Inferior parietal cortex (tissue), 1 donor: Measurements from ENCODE around the gene NTHL1.

Source experiments
- DNase-seq: peaks from one replicate; pipeline ENCODE4 v3.0.0-alpha.2; 2016; ENCODE audit errors: extremely low spot score

NTHL1 gene

DNA sequence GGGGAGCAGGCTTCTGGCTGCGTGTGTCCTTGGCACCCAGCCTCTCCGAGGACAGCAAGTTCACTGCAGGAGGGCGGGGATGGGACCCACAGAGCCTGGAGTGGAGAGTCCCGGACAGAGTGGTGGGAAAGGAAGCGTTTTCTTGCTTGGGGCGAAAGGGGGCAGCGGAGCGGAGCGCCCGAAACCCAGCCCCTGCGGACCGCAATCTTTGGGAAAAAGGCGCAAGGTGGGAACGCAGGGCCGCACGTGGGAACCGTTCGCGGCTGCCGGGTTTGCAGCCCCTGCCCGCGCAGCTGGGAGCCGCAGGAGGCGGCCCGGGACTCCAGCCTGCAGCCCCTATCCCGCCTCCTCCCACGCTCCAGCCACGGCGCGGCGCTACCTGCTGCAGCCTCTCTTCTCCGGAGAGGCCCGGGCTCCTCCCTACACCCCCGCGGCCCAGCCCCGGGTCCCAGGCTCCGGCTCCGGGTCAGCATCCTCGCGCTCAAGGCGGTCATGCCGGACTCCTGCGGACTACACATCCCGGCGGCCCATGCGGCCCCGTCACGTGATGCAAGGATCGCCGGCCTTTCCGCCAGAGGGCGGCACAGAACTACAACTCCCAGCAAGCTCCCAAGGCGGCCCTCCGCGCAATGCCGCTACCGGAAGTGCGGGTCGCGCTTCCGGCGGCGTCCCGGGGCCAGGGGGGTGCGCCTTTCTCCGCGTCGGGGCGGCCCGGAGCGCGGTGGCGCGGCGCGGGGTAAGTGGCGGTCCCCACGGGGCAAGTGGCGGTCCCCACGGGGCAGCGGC lies at the start of gene NTHL1, which contains the start of gene TSC2:
Gene NTHL1, minus strand, starts transcription at position 505 of the 786 bp plus-strand sequence. Its CDS starts 11 bp downstream, at position 494.
Gene TSC2, plus strand, starts transcription at position 656 of the 786 bp plus-strand sequence. CDS start 631 bp downstream, outside the sequence.
- DNase-seq = peak; percentile 97

DNA sequence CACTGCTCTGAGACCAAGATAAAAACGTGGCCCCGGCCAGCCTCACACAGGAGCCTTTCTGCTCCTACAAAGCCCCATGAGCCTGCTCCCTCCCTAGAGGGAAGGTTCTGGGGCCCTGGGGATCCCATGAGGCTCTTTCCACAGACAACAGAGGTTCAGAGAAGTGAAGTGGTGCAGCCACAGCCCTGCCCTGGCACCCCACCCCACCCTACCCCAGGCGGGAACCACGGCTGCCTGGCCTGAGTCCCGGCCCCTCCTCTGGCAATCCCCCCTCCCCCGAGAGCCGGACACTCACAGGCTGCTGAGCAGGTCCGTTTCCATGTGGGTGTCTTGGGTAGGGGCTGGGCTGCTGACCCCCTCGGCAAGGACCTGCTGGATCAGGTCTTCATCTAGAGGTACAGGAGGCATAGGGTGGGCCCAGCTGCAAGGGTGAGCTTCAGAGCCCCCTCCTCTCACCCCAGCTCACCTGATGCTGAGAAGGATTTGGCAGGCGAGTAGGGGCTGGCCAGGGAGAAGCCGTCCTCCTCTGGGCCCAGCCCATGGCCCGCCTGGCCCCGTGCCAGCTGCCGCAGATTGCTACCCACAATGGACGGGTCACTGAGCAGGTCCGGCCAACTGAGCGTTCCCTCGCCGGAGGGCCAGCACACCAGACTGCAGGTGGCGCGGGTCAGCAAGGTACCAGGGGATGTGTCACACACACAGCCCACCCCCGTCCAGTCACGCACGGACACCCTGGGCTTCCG lies 49.4 kb upstream of the NTHL1 start:
- no peak for DNase-seq

DNA sequence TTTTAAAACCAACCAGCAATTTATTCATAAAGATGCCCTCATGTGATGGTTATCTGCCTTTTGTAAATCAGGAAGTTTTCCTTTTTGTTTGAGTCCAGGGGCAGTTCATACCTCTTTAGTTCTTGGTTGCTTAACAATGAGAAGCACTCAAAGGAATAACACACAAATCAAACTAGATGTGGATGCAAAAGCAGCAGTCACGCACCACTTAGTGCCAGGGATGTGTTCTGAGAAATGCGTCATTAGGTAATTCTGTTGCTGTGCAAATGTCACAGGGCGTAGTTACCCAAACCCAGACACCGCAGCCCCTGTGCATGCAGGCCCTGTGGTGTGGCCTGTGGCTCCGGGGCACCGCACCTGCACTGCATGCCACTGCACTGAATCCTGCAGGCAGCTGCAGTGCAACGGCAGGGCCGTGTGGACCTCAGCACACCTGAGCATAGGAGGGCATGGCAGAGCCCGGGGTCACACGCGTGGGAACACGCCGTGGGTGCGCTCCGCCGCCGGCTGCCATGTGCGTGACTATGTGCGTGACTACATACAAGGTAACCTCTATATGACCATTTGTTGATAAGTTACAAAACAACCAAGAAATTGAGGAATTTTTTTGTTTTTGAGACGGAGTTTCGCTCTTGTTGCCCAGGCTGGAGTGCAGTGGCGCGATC lies 48.4 kb upstream of the NTHL1 start:
- DNase-seq = no peak

DNA sequence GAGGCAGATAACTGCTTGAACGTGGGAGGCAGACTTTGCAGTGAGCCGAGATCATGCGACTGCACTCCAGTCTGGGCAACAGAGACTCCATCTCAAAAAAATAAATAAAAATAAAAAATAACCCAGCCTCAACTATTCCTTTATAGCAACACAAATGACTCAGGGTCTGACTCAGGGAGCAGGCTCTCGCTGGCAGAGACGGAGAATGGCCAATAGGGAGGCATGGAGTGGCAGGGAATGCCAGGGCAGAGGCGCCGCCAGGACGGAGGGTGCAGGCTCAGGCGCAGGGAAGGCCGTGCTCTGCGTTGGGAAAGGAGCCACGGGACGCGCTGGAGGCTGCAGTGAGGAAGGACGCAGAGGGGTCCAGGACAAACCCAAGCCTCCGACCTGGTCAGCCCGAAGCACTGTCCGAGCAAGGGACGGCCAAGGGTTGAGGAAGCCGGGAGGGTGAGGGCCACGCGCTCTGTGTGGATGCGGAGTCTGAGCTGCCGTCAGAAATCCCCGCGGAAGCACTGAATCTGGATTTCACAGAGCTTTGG lies 47.8 kb upstream of the NTHL1 start:
- DNase-seq = no peak

DNA sequence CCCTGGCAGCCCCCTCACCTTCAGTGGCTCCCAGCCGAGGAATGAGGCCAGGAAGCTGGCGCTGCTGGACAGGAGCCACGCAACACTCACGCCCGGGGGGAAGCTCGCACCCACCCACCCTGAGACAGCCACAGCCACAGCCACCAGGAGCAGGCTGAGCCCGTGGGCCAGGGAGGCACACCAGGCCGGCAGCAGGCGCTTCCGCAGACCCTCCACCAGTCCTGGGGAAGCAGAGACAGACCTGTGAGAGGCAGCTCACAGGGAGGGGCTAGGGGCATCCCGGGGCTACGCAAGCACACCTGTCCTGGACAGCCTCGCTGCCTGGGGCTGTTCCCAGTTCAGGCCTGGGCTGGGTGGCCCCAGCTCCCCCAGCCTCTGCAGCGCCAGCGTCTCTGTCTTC lies 46.2 kb upstream of the NTHL1 start:
- no peak for DNase-seq

DNA sequence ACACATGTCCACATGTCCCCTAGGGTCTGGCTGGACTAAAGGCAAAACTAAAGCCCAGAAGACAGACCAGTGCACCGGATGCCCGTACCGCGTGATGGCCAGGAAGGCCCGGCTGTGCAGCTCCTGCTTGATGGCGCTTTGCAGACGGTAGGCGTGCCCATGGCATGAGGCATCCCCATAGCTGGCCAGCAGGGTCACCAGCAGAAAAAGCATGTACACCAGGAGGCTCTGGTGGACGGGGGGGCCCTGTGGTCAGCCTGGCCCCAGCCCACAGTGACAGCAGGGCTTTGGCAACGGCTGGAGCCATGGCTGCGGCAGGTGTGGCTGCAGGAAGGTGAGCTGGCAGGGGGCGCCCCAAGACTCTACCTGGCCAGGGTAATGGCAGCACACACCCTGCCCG lies 45.2 kb upstream of the NTHL1 start:
- DNase-seq = no peak

DNA sequence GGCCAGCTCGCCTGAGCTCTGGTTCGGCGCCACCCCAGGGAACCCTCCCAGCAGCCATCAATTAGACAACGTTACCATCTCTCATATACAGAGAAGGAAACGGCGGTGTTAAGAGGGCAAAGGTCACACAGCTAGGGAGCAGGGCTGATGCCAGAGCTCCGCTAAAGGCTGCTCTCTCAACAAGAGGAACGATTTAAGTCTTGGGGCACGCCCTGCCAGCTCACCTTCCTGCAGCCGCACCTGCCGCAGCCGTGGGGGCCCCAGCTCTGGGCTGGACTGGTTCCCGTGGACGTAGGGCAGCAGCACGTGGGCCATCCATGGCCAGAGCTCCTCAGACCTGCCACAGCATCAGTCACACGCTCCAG lies 44.6 kb upstream of the NTHL1 start:
- no peak for DNase-seq

DNA sequence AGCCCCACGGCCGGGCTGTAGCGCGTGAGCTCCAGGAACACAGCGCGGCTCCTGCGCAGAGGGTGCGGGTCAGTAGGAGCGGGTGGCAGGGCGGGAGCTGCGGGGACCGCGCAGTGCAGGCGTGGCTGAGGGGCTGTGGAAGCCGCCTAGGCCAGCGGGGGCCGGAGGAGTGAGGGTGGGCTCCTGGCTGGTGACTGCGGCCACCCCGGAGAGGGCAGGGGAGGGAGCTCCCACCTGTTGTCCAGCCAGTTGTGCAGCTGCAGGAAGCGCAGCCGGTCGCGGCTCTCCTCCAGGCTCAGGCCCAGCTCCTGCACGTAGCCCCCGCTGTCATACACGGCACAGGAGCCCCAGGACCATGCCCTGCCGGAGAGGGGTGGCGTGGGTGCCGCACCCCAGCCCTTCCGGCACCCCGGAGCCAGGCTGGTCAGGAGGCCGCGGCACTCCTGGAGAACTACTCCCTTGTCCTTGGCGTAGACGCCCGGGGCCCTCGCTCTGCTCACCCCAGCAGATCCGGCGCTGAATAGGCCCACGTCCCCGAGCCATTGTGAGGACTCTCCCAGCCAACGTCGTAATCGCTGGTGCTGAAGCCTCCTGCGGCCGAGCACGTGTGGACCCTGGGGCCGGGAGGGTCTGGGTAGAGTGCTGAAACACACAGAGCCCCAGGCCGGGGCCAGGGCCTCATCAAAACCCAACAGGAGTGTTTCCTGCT lies 44.1 kb upstream of the NTHL1 start:
- no peak for DNase-seq

DNA sequence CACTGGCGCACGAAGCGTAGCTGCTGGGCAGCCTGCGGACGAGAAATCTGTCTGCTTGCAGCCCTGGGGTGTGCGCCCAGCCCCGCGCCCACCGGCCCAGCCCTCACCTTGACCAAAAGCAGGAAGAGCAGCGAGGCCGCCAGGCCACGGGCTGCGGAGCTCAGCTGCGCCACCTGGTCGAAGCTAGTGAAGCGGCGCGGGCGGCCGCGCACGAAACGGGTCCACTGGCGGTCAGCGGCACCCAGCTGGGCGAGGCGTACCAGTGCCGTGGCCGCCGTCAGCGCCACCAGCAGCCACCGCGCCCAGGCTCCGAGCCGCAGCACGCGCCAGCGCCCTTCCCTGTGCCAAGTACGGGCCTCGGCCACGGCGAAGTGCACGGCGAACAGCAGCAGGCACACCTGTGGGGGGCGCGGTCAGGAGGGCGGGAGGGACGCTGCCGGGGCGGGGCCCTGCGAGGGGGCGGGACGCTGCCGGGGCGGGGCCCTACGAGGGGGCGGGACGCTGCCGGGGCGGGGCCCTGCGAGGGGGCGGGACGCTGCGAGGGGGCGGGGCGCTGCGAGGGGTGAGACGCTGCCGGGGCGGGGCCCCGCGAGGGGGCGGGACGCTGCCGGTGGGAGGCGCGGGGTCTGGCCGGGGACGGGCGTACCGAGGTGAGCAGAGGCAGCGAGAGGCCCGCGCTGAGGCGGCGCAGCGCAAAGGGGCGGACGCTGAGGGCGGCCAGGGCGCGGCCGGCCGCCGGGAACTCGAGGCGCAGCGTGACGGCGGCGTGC lies 43.3 kb upstream of the NTHL1 start:
- DNase-seq = no peak

DNA sequence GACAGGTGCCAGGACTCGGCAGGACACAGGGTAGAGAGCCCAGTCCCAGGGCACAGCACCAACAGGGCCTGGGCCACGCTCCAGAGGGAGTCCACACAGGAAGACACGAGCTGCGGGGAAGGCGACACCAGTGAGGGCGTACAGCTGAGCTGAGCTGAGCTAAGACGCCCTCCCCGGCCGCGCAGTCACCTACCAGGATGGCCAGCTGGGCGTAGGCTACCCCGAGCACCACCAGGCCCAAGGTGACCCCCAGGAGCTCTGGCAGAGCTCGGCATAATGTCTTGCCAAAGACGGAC lies 42.8 kb upstream of the NTHL1 start:
- no peak for DNase-seq

DNA sequence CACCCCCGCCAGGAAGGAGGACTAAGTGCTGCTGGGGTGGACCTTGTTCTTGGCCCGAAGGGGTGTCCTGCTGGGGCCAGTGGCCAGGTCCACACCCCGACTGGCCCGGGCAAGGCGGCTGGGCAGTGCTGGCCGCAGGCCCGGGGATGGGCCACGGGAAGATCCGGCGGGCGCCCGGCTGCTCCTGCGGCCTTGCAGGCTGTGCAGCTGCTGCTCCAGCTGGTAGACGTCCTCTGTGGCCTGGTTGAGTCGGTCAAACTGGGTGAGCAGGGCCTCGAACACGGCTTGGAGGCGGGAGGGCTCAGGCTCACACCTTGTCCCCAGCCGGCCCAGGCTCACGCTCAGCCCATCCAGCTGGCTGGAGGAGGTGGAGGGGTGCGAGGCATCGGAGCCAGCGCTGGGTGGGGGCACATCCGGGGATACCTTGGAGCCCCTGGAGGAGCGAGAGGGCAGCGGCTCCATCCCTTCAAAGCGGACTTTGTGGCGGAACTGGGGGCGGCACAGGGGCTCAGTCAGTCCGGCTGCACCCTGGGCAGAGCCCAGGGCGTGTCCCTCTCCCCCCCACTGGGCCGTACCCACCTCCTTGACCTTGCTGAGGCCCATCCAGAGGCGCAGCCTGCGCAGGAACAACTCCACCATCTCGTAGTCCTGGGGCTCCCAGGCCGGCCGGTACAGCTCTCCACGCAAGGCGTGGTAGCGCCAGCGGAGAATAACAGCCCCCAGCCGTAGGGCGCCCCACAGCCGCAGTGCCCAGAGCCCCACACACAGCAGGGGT lies 42.3 kb upstream of the NTHL1 start:
- no peak for DNase-seq

DNA sequence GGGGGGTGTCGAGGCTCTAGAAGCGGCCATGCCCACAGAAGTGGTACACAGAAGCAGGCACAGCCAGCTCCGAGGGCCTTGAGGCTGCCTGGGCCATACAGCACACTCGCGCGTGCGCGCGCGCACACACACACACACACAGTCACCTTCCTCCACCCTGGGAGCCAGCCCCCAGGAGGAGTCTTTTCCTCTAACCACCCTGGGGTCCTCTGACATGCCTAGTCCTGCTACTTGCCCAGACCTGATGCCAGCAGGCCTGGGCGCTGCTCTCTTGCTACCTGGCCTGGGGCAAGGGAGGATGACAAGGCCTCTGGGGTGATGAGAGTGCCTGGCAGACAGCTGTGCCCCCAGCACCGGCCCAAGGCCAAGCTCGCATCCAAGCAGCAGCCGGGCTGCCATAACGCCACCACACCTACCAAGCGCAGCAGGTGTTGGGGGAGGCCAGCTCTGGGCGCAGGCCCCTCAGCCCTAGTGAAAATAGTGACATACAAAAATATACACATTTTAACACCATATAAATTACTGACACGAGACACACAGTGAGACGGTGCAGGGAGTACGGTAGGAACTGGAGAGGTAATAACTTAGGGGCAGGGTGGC lies 41.2 kb upstream of the NTHL1 start:
- no peak for DNase-seq

DNA sequence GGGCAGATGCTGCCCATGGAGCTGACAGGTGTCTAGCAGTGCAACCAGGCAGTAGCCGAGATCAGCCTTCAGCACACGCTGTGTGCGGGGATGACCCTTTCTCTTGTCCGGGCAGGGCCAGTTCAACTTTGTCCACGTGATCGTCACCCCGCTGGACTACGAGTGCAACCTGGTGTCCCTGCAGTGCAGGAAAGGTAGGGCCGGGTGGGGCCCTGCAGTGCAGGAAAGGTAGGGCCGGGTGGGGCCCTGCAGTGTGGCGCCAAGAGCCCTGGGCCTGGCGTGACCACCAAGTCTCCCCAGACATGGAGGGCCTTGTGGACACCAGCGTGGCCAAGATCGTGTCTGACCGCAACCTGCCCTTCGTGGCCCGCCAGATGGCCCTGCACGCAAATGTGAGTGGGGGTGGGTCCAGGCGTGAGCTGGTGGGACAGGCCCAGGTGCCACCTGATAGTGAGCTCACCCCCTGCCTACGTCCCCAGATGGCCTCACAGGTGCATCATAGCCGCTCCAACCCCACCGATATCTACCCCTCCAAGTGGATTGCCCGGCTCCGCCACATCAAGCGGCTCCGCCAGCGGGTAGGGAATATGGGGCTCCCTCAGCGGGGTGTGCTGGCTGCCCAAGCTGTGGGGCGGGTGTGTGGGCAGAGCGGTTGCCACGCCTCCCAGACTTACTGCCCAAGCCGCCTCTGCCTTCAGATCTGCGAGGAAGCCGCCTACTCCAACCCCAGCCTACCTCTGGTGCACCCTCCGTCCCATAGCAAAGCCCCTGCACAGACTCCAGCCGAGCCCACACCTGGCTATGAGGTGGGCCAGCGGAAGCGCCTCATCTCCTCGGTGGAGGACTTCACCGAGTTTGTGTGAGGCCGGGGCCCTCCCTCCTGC lies 40.4 kb upstream of the NTHL1 start:
- no peak for DNase-seq

DNA sequence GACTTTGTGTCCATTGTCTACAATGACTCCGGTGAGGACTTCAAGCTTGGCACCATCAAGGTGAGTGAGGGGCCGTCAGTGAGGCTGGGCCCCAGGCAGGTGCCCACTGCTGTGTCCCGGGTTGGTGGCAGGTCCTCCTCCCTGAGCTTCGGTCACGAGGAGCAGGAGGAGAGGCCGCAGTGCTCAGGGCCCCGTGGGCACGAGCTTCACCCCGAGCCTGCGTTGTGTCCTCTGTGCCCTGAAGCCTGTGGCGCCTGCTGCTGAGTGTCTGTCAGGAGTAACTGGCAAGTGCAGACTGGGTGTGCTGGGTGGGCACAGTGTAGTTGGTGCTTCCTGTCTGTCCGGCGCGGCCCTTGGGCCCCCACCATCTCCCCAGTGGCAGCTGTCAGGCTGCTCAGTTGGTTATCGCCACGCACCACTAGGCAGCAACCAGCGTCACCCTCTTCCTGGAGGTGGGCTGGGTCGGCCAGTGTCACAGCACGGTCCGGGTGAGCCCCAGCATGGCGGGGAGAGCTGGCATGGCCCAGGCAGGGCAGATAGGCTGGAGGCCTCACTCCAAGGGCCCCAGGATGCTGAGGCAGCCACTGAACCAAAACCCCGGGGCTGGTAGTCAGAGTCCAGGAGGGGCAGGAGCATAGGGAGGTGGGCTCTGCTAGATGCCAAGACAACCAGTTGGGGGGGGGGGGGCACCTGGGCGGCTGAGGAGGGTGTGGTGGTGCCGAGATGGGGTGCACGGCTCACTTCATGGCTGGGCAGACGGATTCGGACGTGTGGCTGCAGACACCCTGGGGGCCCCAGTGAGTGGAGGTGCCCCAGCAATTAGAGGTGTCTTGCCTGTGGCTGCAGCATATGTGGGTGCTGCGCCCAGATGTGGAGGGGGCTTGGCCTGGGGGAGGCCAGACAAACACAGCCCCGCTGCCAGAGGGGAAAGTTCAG lies 39.4 kb upstream of the NTHL1 start:
- no peak for DNase-seq

DNA sequence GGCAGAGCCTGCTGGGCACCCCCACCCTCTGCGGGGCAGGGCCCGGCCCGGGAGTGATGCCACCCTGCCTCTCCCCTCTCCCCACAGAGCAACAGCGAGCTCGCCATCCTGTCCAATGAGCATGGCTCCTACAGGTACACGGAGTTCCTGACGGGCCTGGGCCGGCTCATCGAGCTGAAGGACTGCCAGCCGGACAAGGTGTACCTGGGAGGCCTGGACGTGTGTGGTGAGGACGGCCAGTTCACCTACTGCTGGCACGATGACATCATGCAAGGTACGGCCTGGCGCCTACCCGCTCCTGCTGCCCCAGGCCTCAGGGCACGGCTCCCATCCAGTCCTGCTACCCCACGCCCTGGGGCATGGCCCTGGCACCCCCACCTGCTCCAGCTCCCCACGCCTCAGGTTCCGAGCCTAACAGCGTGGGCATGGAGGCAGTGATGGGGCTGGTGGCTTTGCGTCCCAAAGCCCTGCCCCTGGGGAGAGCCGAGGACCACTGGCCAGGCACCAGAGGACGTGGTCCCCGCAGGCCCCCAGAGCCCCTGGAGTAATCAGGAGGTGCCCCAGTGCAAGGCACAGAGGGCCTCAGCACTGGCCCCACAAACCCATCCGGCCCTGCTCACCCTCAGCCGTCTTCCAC lies 38.6 kb upstream of the NTHL1 start:
- no peak for DNase-seq

DNA sequence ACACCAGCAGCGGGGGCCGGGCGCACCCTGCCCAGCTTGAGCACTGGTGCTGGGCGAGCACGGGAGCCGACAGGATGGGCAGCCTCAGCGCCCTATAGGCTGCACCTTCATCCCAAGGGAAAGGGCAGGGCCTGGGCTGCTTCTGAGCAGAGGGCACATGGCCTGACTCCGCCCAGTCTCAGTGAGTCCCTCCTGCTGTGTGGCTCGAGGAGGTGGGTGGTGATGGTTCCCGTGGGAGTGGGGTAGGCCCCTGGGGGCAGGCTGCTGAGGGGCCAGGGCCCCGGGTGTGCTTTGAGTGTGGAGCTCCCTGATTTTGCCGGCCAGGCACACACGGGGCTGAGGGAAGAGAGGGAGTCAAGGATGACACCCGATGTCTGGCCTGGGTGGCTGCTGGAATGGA lies 38.0 kb upstream of the NTHL1 start:
- DNase-seq = no peak

DNA sequence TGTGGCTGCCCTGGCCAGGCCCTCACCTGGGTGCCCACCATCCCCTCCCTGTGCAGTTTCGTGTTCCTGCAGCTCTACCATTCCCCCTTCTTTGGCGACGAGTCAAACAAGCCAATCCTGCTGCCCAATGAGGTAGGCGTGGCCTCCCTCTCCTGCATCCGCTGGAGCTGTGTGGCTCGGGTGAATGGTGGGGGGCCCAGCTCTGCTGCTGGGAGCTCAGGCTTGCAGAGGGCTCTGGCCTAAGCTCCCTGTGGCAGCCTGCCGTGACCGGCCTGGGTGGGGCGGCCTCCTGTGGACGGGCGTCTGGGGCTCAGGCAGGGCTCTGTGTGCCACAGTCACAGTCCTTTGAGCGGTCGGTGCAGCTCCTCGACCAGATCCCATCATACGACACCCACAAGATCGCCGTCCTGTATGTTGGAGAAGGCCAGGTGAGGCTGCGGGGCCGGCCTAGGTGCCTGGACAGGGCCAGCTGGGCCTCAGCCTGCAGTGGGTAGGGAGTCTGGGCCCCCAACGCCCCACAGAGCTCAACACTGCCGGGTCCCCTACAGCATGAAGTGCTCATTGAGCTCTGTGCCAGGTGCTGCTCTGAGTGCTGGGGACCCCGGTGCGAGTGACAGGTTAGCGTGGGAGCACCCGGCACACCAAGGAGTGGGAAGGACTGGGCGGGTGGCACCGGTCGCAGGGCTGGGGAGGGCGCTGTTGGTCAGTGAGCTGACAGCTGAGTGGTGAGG lies 37.4 kb upstream of the NTHL1 start:
- no peak for DNase-seq
